ENCODE results near the gene IMMP2L.

DNA sequence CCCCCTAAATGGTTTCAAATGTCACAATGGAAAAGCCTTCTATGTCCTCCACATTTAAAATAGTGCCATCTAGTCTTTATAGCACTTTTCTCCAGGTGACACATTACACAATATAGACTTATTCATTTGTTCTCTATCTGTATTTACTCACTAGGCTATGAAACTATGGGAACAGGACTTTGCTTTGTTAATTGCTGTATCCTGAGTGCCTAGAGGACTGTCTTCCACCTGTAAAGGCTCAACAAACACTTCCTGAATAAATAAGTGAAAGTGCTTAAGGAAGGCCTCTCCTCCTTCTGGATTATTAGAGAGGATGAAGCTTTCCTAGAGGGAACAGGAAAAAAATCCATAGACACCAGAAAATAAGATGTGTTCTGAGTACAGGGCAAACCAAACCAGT, 868.9 kb downstream of the IMMP2L start:
- TF ChIP-seq, protein P1, sequence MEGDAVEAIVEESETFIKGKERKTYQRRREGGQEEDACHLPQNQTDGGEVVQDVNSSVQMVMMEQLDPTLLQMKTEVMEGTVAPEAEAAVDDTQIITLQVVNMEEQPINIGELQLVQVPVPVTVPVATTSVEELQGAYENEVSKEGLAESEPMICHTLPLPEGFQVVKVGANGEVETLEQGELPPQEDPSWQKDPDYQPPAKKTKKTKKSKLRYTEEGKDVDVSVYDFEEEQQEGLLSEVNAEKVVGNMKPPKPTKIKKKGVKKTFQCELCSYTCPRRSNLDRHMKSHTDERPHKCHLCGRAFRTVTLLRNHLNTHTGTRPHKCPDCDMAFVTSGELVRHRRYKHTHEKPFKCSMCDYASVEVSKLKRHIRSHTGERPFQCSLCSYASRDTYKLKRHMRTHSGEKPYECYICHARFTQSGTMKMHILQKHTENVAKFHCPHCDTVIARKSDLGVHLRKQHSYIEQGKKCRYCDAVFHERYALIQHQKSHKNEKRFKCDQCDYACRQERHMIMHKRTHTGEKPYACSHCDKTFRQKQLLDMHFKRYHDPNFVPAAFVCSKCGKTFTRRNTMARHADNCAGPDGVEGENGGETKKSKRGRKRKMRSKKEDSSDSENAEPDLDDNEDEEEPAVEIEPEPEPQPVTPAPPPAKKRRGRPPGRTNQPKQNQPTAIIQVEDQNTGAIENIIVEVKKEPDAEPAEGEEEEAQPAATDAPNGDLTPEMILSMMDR (IDR thresholded peaks at IDR 0.05): no peak
- no peak for TF ChIP-seq EZH2 (IDR thresholded peaks at IDR 0.05)
